Stimulated activated CD4-positive, alpha-beta T cell treated with anti-CD3 and anti-CD28 coated beads, Interleukin-1b, Interleukin-23, amount 100 ng/mL, for 1 hour (primary cell): ENCODE data around the gene IRF2BP2.

Experiments
- DNase-seq, 2 donors: peaks; one replicate each; pipeline ENCODE4 v3.0.0-alpha.2; 2020; ENCODE audit warnings: low read depth in 2 of 2

IRF2BP2 gene

DNA sequence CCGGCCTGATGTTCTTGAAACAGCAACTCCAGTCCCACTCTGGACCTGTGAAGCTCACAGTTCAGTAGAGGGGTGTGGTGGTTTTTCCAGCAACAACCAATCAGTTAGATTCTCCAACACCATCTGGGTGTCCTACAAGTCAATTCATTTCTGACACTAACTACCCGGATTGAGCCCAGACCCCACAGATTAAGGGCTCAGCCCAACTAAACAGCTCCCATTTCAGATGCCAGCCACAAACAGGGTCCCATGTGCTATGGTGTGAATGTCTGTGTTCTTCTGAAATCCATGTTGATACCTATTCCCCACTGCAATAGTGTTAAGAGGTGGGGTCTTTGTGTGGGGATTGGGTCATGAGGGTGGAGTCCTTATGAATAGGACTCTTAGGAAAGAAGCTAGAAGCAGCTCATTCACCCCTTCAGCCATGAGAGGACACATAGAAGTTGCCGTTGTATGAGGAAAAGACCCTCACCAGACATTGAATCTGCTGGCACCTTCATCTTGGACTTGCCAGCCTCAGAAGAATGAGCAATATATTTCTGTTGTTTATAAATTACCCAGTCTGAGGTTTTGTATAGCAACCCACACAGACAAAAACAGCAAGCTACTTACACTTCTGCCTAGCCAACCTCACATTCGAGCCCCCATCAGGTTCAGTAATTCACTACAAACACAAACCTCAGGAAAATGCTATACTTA, 53.6 kb downstream of the IRF2BP2 start:
- DNase-seq = no peak

DNA sequence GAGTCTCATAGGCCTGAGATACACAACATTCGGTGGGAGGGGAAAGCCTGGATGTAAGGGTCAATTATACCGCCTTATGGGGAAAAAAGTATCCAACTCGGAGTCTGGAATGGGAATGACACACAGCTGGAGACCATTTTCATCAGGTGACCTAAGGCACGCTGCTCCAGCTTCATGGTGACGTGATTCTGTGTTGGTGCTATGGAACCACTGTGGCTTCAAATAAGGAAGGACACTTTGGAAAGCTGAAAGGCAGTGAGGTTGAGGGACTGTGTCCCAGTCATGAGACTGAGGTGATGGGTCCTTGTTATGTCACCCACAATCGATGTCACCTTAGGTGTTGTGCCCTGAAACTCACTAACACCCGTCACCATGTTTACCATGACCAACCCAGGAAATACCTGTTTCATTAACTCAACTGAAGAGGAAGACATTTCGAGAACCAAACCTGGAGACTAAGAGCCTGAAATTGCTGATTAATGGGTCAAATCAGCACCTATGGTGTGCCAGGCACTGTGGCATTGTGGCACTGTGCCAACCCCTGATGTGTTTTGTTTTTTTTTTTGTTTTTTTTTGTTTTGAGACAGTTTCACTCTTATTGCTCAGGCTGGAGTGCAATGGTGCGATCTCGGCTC, 54.5 kb downstream of the IRF2BP2 start:
- DNase-seq = no peak

DNA sequence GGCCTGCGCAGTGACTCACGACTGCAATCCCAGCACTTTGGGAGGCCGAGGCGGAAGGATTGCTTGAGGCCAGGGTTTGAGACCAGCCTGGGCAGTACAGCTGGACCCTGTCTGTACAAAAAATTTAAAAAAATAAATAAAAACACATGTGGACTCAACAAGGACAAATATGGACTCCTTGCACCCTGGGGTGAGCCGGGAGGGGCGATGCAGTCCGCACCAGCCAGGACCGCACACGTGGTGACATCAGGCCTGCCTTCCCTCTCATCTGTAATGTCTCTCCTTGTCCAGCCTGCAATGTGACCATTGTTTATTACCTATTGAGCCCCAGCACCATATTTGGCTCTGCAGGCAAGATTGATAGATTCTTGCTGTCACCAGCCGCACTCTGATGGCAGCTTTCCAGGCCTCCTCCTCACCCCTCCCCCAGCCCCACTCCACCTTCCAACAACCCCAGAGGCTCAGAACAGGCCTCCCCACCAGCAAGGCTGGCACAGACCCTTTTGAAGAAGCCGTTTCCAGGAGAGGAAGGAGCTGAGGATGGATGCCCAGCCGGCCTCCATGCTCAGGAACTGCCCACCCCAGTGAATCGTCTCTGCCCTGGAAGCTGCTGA, 55.2 kb downstream of the IRF2BP2 start:
- DNase-seq = no peak
